Kidney epithelial cell (primary cell): Measurements from ENCODE around the gene LSP1. TPM values are rescaled to one million over a fixed set of nuclear protein-coding genes. Genes with fewer than 3 reads are reported as not detected.

Source experiments
- DNase-seq: peaks from one replicate; pipeline ENCODE4 v3.0.0-alpha.2; 2010; ENCODE audit warnings: low read depth
- H3K27me3 ChIP-seq: 2 replicates; pipeline ENCODE4 v1.6.0; 2011; ENCODE audit warnings: low read length; ENCODE audit not compliant: control insufficient read depth, insufficient read depth
- H3K36me3 ChIP-seq: 2 replicates; pipeline ENCODE4 v1.5.1; 2011; ENCODE audit warnings: low read length; ENCODE audit not compliant: control insufficient read depth, insufficient read depth
- H3K4me3 ChIP-seq: 2 replicates; pipeline ENCODE4 v1.5.1; 2011; ENCODE audit warnings: low read depth, mild to moderate bottlenecking, control low read depth, low read length
- CTCF ChIP-seq: IDR thresholded peaks from 2 replicates; pipeline ENCODE4 v1.5.1; 2011; ENCODE audit warnings: mild to moderate bottlenecking, moderate library complexity, low read length, control low read depth, inconsistent platforms; ENCODE audit not compliant: insufficient read depth, poor library complexity, severe bottlenecking
- total RNA-seq: library from RNA; depleted of rRNA; stranded (reverse); fragments of >200 nt; gene quantifications from 2 replicates; pipeline ENCODE4 v1.2.3, GENCODE V29; 2015

The LSP1 gene
- total RNA-seq, 1 donor from 2014 or later: not detected

DNA sequence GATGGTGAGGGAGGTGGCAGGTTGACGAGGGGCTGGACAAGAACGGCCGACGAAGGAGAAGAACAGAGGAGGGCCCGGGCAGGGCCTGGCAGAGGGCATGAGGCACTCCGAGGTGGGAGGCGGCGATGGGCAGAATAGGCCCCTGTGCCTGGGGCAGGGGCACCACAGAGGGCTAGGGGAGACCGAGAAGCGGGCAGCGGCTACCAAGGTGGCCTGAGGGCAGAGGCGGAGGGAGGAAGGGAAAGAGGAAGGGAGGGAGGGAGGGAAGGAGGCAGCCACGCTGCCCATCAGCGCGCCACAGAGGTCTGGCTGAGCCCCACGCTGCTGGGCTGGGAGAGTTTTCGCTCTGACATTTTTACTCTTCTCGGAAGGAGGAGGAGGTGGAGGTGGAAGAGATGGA lies 11.3 kb downstream of the LSP1 start:
- Histone ChIP-seq H3K36me3 (no peaks in the 10 kb centered on the region), H3K27me3 (peaks cover 20% of the 10 kb centered on the region), H3K4me3 (no peak overlapping the region)
- no peak for TF ChIP-seq CTCF
- no peak for DNase-seq

GRCh38 chr11:1864831-1865665 lies 12.2 kb downstream of the LSP1 start:
- peaks cover 25% of the 10 kb centered on the region for H3K27me3 ChIP-seq
- H3K4me3 ChIP-seq: no peak overlapping the region
- TF ChIP-seq CTCF: no peak
- H3K36me3 ChIP-seq: no peaks in the 10 kb centered on the region
- DNase-seq: no peak

DNA sequence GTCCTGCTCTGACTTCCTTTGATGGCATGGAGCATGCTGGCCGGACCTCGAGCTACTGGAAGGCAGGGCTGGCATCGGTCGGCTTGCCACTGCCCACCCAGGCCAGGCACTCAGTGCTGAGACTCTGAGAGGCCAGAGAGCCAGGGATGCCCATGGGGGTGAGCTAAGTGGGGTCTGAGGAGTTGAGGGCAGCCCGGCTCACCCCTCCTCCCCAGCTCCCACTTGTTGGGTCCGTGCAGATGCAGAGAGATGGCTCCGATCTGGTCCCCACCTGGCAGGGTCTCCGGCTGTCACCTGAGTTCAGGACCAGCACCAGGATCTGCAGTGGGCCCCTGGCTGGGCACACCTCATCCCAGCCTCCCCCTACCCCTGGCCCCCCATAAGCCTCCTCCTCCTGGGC lies 13.3 kb downstream of the LSP1 start:
- Histone ChIP-seq H3K36me3 (no peaks in the 10 kb centered on the region), H3K4me3 (no peak overlapping the region), H3K27me3 (peaks cover 37% of the 10 kb centered on the region)
- no peak for TF ChIP-seq CTCF
- no peak for DNase-seq

DNA sequence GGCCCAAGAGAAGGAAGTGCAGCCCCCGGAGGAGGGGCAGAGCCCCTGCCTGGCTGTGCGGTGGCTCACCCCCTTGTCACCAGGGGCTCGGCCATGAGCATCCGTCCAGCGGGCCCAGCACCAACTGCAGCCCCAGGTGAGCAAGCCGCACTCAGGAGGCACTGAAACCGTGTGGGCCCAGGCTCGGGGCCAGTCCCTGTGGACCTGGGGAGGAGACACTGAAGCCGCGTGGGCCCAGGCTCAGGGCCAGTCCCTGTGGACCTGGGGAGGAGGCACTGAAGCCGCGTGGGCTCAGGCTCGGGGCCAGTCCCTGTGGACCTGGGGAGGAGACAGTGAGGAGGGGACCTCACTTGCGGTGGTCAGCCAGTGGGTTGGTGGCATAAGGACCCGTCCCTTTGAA lies 13.9 kb downstream of the LSP1 start:
- no peak for TF ChIP-seq CTCF
- H3K36me3 ChIP-seq: no peaks in the 10 kb centered on the region
- DNase-seq: no peak
- H3K4me3 ChIP-seq: no peak overlapping the region
- H3K27me3 ChIP-seq: peaks cover 39% of the 10 kb centered on the region

DNA sequence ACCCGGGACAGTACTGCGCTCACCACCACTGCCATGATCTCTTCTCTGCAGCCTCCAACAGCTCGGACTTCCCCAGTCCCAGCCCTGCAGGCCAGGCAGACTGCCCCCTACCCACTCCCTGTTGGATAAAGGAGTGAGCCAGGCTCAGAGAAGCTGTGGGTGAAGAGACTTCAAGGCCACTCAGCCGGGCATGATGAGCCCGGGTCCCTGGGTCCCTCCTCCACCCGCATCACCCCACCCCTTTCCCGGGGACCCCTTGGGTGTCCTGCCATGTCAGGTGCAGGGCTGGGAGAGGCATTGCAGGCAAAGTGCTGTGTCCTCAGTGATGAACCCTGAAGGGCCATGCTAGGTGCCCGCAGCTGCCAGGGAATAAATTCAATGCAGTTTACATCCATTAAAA lies 14.5 kb downstream of the LSP1 start:
- no peak overlapping the region for H3K4me3 ChIP-seq
- H3K36me3 ChIP-seq: no peaks in the 10 kb centered on the region
- H3K27me3 ChIP-seq: peaks cover 39% of the 10 kb centered on the region
- no peak for TF ChIP-seq CTCF
- no peak for DNase-seq

- H3K27me3 ChIP-seq: peaks cover 41% of the 10 kb centered on the region
- H3K36me3 ChIP-seq: no peaks in the 10 kb centered on the region
- no peak for DNase-seq
- no peak for TF ChIP-seq CTCF
- H3K4me3 ChIP-seq: no peak overlapping the region
Measured at GRCh38 chr11:1868056-1868635, 15.3 kb downstream of the LSP1 start.
